ENCODE measurements around the gene DNAH14. TPM values are rescaled to one million over a fixed set of nuclear protein-coding genes. Genes with fewer than 3 reads are reported as not detected.

Gene DNAH14
- polyA plus RNA-seq, 2 of the 4 experiments (the other 2 are of a cell fraction): 15.9 to 35.8 TPM

DNA sequence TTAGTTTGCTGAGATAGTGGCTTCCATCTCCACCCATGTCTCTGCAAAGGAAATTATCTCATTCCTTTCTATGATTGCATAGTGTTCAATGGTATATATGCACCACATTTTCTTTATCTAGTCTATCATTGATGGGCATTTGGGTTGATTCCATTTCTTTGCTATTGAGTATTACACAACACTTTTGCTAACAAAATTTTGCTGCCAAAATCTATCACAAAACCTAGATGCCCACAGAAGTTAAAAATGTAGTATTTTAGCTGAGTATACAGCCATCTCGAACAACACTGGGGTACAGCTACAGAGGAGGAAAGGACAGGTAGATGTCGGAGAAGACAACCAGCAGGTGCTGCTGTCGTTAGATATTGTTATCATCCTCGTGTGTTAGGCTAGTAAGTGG, 430.6 kb downstream of the DNAH14 start:
- no peak for FAIRE-seq

DNA sequence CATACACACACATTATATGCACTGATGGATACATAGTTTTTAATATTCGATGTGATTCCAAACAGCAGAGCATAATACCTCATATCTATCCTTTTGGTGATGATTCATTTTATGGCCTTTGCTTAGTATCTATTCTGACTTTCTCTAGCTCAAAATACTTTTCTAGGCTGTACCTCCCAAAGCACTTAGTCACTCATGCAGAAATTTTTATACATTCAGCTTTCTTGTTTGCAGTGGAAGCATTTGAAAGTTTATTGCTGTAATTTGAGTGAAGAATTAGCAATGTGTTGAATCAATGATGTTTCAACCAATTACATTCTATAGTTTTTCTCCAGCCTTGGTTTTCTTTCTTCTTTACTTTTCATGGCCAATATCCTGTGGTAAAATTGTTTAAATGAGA, 431.7 kb downstream of the DNAH14 start:
- no peak overlapping the region for H3K27ac ChIP-seq
- DNase-seq (ENCODE audit: low read depth in 1 of 2, low spot score in 1 of 2): no peak
- no peak for ATAC-seq
- H3K4me1 ChIP-seq: no peaks in the 10 kb centered on the region
- TF ChIP-seq ZFP36 (IDR thresholded peaks at IDR 0.05; ENCODE audit: borderline replicate concordance, partially characterized antibody) (no peak), KDM5A (IDR thresholded peaks at IDR 0.05) (no peak), CHD2 (IDR thresholded peaks at IDR 0.05; ENCODE audit: low read length, partially characterized antibody) (no peak), RARB (CRISPR knock-in tag; IDR thresholded peaks at IDR 0.05) (no peak), FOXS1 (CRISPR knock-in tag; IDR thresholded peaks at IDR 0.05) (no peak), USF2 (IDR thresholded peaks at IDR 0.05) (no peak), GATA3 (IDR thresholded peaks at IDR 0.05; ENCODE audit: borderline replicate concordance) (no peak), ZSCAN20 (CRISPR knock-in tag; IDR thresholded peaks at IDR 0.05) (no peak), RNF2 (IDR thresholded peaks at IDR 0.05; ENCODE audit: borderline replicate concordance, low read depth) (no peak), POLR2A (IDR thresholded peaks at IDR 0.05; ENCODE audit: low read length) (no peak), CBX8 (IDR thresholded peaks at IDR 0.05) (no peak), RAD21 (conservative IDR thresholded peaks at IDR 0.05 in 1 of 2, IDR thresholded peaks at IDR 0.05 in 1 of 2) (no peak), ESRRA (IDR thresholded peaks at IDR 0.05; ENCODE audit: borderline replicate concordance, low read length) (no peak), E2F6 (IDR thresholded peaks at IDR 0.05; ENCODE audit: borderline replicate concordance, low read depth) (no peak), HDAC2 (IDR thresholded peaks at IDR 0.05) (no peak)
- TF ChIP-seq, protein P1, sequence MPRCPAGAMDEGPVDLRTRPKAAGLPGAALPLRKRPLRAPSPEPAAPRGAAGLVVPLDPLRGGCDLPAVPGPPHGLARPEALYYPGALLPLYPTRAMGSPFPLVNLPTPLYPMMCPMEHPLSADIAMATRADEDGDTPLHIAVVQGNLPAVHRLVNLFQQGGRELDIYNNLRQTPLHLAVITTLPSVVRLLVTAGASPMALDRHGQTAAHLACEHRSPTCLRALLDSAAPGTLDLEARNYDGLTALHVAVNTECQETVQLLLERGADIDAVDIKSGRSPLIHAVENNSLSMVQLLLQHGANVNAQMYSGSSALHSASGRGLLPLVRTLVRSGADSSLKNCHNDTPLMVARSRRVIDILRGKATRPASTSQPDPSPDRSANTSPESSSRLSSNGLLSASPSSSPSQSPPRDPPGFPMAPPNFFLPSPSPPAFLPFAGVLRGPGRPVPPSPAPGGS (IDR thresholded peaks at IDR 0.05): no peak
- no peak overlapping the region for H3K4me2 ChIP-seq
- 49% methylated on average over 1 of the region's 1 CpG for WGBS (ENCODE audit: missing lambda C conversion rate)
- no peak overlapping the region for H3K4me3 ChIP-seq
- ChIA-PET POLR2A (no interaction called here), CTCF (no interaction called here)
- FAIRE-seq: no peak
- no peaks in the 10 kb centered on the region for H3K9me3 ChIP-seq

More for the DNA sequence above, 430.6 kb downstream of the DNAH14 start:
- ATAC-seq (no peak), DNase-seq (ENCODE audit: low read depth in 1 of 2, low spot score in 1 of 2) (no peak)
- Histone ChIP-seq H3K4me3 (no peak overlapping the region), H3K27ac (no peak overlapping the region), H3K9me3 (no peaks in the 10 kb centered on the region), H3K4me2 (no peak overlapping the region), H3K4me1 (no peaks in the 10 kb centered on the region)
- TF ChIP-seq TP53 (CRISPR knock-in tag; IDR thresholded peaks at IDR 0.05) (no peak), ZFP36 (IDR thresholded peaks at IDR 0.05; ENCODE audit: borderline replicate concordance, partially characterized antibody) (no peak), CBX8 (IDR thresholded peaks at IDR 0.05) (no peak), TFCP2L1 (CRISPR knock-in tag; IDR thresholded peaks at IDR 0.05) (no peak)
- 52% methylated on average over 4 of the region's 4 CpGs for WGBS (ENCODE audit: missing lambda C conversion rate)
- ChIA-PET CTCF (interaction anchor here (1.2 kb wide), 1 partner anchor 42 kb away, joined by 3 read pairs; no protein-coding TSS in a partner anchor), POLR2A (no interaction called here)

GRCh38 chr1:225362805-225363204, 433.3 kb downstream of the DNAH14 start:
- FAIRE-seq (no peak), DNase-seq (ENCODE audit: low read depth in 1 of 2, low spot score in 1 of 2) (no peak)
- H3K4me2 ChIP-seq: no peak overlapping the region

More at GRCh38 chr1:225362805-225363204, 433.3 kb downstream of the DNAH14 start:
- Histone ChIP-seq H3K27ac (no peak overlapping the region), H3K4me1 (no peaks in the 10 kb centered on the region), H3K4me3 (no peak overlapping the region), H3K9me3 (no peaks in the 10 kb centered on the region)
- POLR2A ChIA-PET: no interaction called here
- ATAC-seq: no peak
- TF ChIP-seq KDM5A (IDR thresholded peaks at IDR 0.05) (no peak), TFCP2L1 (CRISPR knock-in tag; IDR thresholded peaks at IDR 0.05) (no peak), ZSCAN20 (CRISPR knock-in tag; IDR thresholded peaks at IDR 0.05) (no peak), CHD4 (IDR thresholded peaks at IDR 0.05; ENCODE audit: borderline replicate concordance) (no peak), NR3C1 (IDR thresholded peaks at IDR 0.05) (no peak), CBX8 (IDR thresholded peaks at IDR 0.05) (no peak), ATOH8 (CRISPR knock-in tag; IDR thresholded peaks at IDR 0.05; ENCODE audit: low read depth) (no peak), PHF8 (IDR thresholded peaks at IDR 0.05; ENCODE audit: borderline replicate concordance, low read depth) (no peak), SREBF2 (IDR thresholded peaks at IDR 0.05) (no peak), JUN (IDR thresholded peaks at IDR 0.05) (no peak), MAFK (IDR thresholded peaks at IDR 0.05; ENCODE audit: partially characterized antibody) (no peak), POLR2AphosphoS2 (conservative IDR thresholded peaks at IDR 0.05; ENCODE audit: low read length) (no peak), TP53 (CRISPR knock-in tag; IDR thresholded peaks at IDR 0.05) (no peak), NFE2L2 (conservative IDR thresholded peaks at IDR 0.05; ENCODE audit: low read length) (no peak)
- CTCF ChIA-PET: no interaction called here

Measured in A549 (cell line).